ENCODE results near the gene CAMTA1. TPM values are rescaled to one million over a fixed set of nuclear protein-coding genes. Genes with fewer than 3 reads are reported as not detected.

Gene CAMTA1
- total and polyA plus RNA-seq, 9 of the 15 experiments (the other 6 are each of a cell fraction or from before 2014, with no cell fraction given) = 43.9 to 161 (median 65.9) TPM

GRCh38 chr1:7407980-7408770 is 622.9 kb downstream of the CAMTA1 start:
- Histone ChIP-seq H3K79me2 (ENCODE audit: control insufficient read depth, insufficient read depth, low read length) (no peaks in the 10 kb centered on the region), H3K9ac (ENCODE audit: insufficient read depth in 1 of 2, low read depth in 2 of 2, low read length in 2 of 2) (no peak overlapping the region; a peak in 1 of 4 replicates), H3K4me1 (replicated peaks in 1 of 2; ENCODE audit: control insufficient read depth in 2 of 2, insufficient read depth in 2 of 2, low read length in 2 of 2) (no peaks in the 10 kb centered on the region), H3K9me1 (ENCODE audit: control insufficient read depth, insufficient read depth, low read length) (peaks cover 3% of the 10 kb centered on the region), H3K9me3 (replicated peaks; ENCODE audit: control insufficient read depth, insufficient read depth, low read depth, low read length) (no peaks in the 10 kb centered on the region), H3K4me3 (no peak overlapping the region), H3K36me3 (ENCODE audit: control insufficient read depth, insufficient read depth, low read length) (no peaks in the 10 kb centered on the region), H3K4me2 (ENCODE audit: insufficient read depth, low read length) (no peak overlapping the region), H2AFZ (ENCODE audit: low read depth, low read length) (no peak overlapping the region), H3K27me3 (ENCODE audit: control insufficient read depth in 2 of 2, insufficient read depth in 2 of 2, low read length in 2 of 2) (peaks cover 6 to 30% of the 10 kb centered on the region in 2 experiments; a peak in 3 of 5 replicates), H4K20me1 (replicated peaks; ENCODE audit: control insufficient read depth, insufficient read depth, low read length) (peaks cover 4% of the 10 kb centered on the region), H3K27ac (ENCODE audit: extremely low read depth, low read depth, low read length) (no peak overlapping the region)
- ChIA-PET CTCF (ENCODE audit: low intra/inter-chr PET ratio) (no interaction called here), POLR2A (interaction anchor here (1.0 kb wide), 1 partner anchor 12 kb away, joined by 5 read pairs; no protein-coding TSS in a partner anchor)
- TF ChIP-seq ZNF592 (IDR thresholded peaks at IDR 0.05) (no peak), CREBBP (IDR thresholded peaks at IDR 0.05; ENCODE audit: low read depth, low read length) (no peak), KAT7 (CRISPR knock-in tag; IDR thresholded peaks at IDR 0.05; ENCODE audit: borderline replicate concordance) (no peak), SREBF1 (IDR thresholded peaks at IDR 0.05; ENCODE audit: borderline replicate concordance, low read depth, low read length) (no peak), MBD2 (IDR thresholded peaks at IDR 0.05; ENCODE audit: borderline replicate concordance, low read depth) (no peak), JUNB (CRISPR knock-in tag; conservative IDR thresholded peaks at IDR 0.05) (no peak), PHB (CRISPR knock-in tag; IDR thresholded peaks at IDR 0.05) (no peak), GABPB1 (CRISPR knock-in tag; IDR thresholded peaks at IDR 0.05) (no peak)
- TF ChIP-seq, protein P1, sequence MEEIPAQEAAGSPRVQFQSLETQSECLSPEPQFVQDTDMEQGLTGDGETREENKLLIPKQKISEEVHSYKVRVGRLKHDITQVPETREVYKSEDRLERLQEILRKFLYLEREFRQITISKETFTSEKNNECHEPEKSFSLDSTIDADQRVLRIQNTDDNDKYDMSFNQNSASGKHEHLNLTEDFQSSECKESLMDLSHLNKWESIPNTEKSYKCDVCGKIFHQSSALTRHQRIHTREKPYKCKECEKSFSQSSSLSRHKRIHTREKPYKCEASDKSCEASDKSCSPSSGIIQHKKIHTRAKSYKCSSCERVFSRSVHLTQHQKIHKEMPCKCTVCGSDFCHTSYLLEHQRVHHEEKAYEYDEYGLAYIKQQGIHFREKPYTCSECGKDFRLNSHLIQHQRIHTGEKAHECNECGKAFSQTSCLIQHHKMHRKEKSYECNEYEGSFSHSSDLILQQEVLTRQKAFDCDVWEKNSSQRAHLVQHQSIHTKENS (CRISPR knock-in tag; IDR thresholded peaks at IDR 0.05) = no peak
- no TSS peak for BruUV-seq (replicated peaks)
- in situ Hi-C loops (cut with MboI) (no loop called here), intact Hi-C loops (cut with micrococcal nuclease) (no loop called here)
- under 1% methylated on average over 23 of the region's 23 CpGs for WGBS (ENCODE audit: insufficient coverage, low coverage, missing lambda C conversion rate)
- DNase-seq (ENCODE audit: extremely low read depth in 1 of 4, low spot score in 3 of 4) (no peak), ATAC-seq (no peak), FAIRE-seq (no peak)
